ENCODE data around the gene ERG28. TPM values are rescaled to one million over a fixed set of nuclear protein-coding genes. Genes with fewer than 3 reads are reported as not detected.

Gene ERG28
- total and polyA plus RNA-seq, 2 of the 13 experiments (the other 11 are each of a cell fraction or from before 2014, with no cell fraction given) = 27.3 to 32.3 TPM

DNA sequence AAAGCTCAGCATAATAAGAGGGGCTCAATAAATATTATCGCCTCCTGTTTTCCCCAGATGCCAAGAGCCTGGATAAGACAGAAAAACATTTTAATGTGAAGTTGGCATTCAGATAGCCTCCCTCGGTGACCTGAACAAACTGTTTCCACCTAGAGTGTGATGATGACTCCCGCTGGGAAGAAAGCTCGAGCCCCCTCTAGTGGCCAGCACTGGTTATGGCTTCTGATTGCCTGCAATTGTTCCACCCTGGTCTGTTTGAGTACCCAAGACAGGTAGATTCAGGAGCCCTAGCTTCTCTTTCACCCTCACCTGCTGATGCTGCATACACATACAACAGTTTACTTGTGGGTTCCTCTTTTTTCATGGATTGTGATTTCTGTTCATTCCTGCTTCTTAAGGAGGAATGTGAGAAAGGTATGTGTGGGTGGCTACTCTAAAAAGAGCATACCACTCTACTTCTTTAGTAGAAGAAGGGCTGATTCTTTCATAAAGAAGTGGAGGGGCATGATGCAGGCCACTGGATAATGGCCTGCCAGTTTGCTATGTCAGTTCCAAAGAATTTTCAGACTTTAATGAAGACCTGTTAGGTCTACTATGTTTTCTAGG, 6.4 kb downstream of the ERG28 start (continued):
- TF ChIP-seq, protein P1, sequence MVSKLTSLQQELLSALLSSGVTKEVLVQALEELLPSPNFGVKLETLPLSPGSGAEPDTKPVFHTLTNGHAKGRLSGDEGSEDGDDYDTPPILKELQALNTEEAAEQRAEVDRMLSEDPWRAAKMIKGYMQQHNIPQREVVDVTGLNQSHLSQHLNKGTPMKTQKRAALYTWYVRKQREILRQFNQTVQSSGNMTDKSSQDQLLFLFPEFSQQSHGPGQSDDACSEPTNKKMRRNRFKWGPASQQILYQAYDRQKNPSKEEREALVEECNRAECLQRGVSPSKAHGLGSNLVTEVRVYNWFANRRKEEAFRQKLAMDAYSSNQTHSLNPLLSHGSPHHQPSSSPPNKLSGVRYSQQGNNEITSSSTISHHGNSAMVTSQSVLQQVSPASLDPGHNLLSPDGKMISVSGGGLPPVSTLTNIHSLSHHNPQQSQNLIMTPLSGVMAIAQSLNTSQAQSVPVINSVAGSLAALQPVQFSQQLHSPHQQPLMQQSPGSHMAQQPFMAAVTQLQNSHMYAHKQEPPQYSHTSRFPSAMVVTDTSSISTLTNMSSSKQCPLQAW (CRISPR knock-in tag; IDR thresholded peaks at IDR 0.05) = peak; percentile 48; the same call in 1 of the 2 replicates
- TF ChIP-seq CBX5 (CRISPR knock-in tag; IDR thresholded peaks at IDR 0.05; ENCODE audit: borderline replicate concordance) (no peak), ZNF543 (CRISPR knock-in tag; IDR thresholded peaks at IDR 0.05) (no peak), NR2F6 (IDR thresholded peaks at IDR 0.05) (no peak), NR2F6 (CRISPR knock-in tag; IDR thresholded peaks at IDR 0.05) (peak; percentile 38; the same call in 1 of the 2 replicates), ZBTB20 (CRISPR knock-in tag; IDR thresholded peaks at IDR 0.05; ENCODE audit: borderline replicate concordance, low read depth) (no peak), ZNF841 (CRISPR knock-in tag; IDR thresholded peaks at IDR 0.05; ENCODE audit: borderline replicate concordance) (no peak), ZNF333 (CRISPR knock-in tag; IDR thresholded peaks at IDR 0.05; ENCODE audit: borderline replicate concordance) (no peak), RXRB (CRISPR knock-in tag; IDR thresholded peaks at IDR 0.05; ENCODE audit: borderline replicate concordance) (peak; percentile 38; the same call in 1 of the 2 replicates), XBP1 (CRISPR knock-in tag; IDR thresholded peaks at IDR 0.05) (no peak), MIXL1 (CRISPR knock-in tag; IDR thresholded peaks at IDR 0.05) (0 out of 2 replicates have a peak, but pooled peaks have one; percentile 44), FOXM1 (CRISPR knock-in tag; IDR thresholded peaks at IDR 0.05) (no peak), ZEB1 (IDR thresholded peaks at IDR 0.05; ENCODE audit: insufficient replicate concordance, low read depth) (no peak)
- TF ChIP-seq, protein P2, sequence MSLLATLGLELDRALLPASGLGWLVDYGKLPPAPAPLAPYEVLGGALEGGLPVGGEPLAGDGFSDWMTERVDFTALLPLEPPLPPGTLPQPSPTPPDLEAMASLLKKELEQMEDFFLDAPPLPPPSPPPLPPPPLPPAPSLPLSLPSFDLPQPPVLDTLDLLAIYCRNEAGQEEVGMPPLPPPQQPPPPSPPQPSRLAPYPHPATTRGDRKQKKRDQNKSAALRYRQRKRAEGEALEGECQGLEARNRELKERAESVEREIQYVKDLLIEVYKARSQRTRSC (CRISPR knock-in tag; IDR thresholded peaks at IDR 0.05; ENCODE audit: low read depth) = no peak
- TF ChIP-seq, protein P3, sequence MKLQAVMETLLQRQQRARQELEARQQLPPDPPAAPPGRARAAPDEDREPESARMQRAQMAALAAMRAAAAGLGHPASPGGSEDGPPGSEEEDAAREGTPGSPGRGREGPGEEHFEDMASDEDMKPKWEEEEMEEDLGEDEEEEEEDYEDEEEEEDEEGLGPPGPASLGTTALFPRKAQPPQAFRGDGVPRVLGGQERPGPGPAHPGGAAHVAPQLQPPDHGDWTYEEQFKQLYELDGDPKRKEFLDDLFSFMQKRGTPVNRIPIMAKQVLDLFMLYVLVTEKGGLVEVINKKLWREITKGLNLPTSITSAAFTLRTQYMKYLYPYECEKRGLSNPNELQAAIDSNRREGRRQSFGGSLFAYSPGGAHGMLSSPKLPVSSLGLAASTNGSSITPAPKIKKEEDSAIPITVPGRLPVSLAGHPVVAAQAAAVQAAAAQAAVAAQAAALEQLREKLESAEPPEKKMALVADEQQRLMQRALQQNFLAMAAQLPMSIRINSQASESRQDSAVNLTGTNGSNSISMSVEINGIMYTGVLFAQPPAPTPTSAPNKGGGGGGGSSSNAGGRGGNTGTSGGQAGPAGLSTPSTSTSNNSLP (IDR thresholded peaks at IDR 0.05; ENCODE audit: low read depth, low read length) = no peak

All from HepG2 (cell line).